ENCODE results near the gene C2orf76. TPM values are rescaled to one million over a fixed set of nuclear protein-coding genes. Genes with fewer than 3 reads are reported as not detected.

C2orf76 gene
- total and polyA plus RNA-seq, 10 of the 15 experiments (the other 5 are each of a cell fraction or from before 2014, with no cell fraction given): 14.0 to 46.1 (median 25.4) TPM

DNA sequence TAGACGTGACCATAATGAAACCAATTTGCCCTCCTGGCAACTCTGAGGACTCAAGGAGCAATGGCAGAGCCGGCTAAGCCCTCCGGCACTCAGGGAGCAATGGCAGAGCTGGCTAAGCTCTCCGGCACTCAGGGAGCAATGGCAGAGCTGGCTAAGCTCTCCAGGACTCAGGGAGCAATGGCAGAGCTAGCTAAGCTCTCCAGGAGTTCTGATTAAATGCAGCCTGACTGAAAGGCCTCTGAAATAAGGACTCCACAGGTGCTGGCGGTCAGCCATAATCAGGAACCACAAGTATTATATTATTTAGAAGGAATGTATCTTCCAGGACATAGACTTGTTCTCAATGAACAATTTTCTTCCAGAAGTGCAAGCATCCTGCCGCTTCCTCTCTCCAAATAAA is 65.2 kb downstream of the C2orf76 start:
- POLR2A ChIA-PET: interaction anchor here (0.6 kb wide), 1 partner anchor 13 kb away, joined by 5 read pairs; no protein-coding TSS in a partner anchor
- Histone ChIP-seq H3K4me3 (no peak overlapping the region), H3K4me2 (ENCODE audit: control insufficient read depth, insufficient read depth) (no peak overlapping the region), H2AFZ (ENCODE audit: control insufficient read depth, low read depth, low read length) (no peak overlapping the region), H3K4me1 (ENCODE audit: control insufficient read depth, insufficient read depth, low read length) (no peaks in the 10 kb centered on the region), H3K36me3 (ENCODE audit: control insufficient read depth in 2 of 2, insufficient read depth in 2 of 2, low read length in 1 of 2) (no peaks in the 10 kb centered on the region), H3K9ac (ENCODE audit: control insufficient read depth, insufficient read depth, low read length) (no peak overlapping the region), H4K20me1 (ENCODE audit: control insufficient read depth, insufficient read depth) (no peaks in the 10 kb centered on the region), H3K27ac (ENCODE audit: control insufficient read depth, insufficient read depth) (no peak overlapping the region), H3K9me3 (replicated peaks; ENCODE audit: control insufficient read depth, insufficient read depth, low read length) (no peaks in the 10 kb centered on the region), H3K79me2 (ENCODE audit: control insufficient read depth, insufficient read depth, low read length) (no peaks in the 10 kb centered on the region), H3K27me3 (replicated peaks in 1 of 2; ENCODE audit: control insufficient read depth in 2 of 2, insufficient read depth in 2 of 2, low read length in 1 of 2) (no peaks in the 10 kb centered on the region)
- FAIRE-seq (no peak), ATAC-seq (no peak), DNase-seq (ENCODE audit: low read depth, low spot score) (no peak)
- BruUV-seq (replicated peaks): no TSS peak
- CTCF ChIA-PET: interaction anchor here (0.6 to 1.5 kb wide), 2 partner anchors 20 to 420 kb away, joined by 3 to 6 read pairs; no protein-coding TSS in a partner anchor
- no peak for TF ChIP-seq USF2 (IDR thresholded peaks at IDR 0.05; ENCODE audit: borderline replicate concordance, low read depth, low read length)
- in situ Hi-C loops (cut with MboI): no loop called here
- 87% methylated on average over 6 of the region's 6 CpGs for WGBS (ENCODE audit: insufficient coverage, insufficient replicate concordance, low lambda C conversion rate, missing lambda C conversion rate)
- SMC1A ChIA-PET (ENCODE audit: uncharacterized antibody, unreplicated experiment): interaction anchor here (1.5 to 1.6 kb wide), 2 partner anchors 11 to 49 kb away, joined by 3 to 8 read pairs; no protein-coding TSS in a partner anchor
- RAD21 ChIA-PET (ENCODE audit: unreplicated experiment): no interaction called here
- intact Hi-C loops (cut with micrococcal nuclease; ENCODE audit: unreplicated experiment): no loop called here

DNA sequence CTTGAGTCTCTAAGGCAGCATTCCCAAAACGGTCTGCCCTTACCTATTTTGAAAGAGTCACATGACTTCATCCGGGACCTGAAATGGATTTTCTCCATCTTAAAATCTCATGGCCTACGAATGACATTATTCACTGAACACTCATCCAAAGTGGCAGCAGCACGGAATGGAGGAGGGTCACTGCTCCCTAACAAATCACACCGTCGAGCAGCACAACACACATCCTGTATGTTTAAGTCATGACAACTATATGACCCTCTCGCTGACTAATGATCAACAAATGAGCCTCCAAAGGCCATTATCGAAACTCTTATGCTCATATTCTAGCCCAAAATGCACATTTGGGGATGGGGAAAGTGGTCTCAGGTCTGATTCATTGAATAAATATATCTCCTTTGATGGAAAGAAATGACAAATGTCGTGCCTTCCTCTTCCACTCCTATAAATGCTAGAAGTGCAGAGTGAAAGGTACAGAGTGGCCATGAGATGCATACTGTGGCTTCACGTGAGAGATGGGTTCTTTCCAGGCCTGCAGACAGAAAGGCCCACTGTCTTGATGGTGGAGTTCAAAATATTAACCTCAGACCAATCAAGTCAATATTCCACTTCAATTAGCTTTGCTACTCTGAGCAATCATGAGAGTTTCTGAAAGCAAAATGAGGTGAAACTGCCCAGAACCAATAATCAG is 70.8 kb downstream of the C2orf76 start:
- no peak for DNase-seq (ENCODE audit: low read depth, low spot score)
- no peaks in the 10 kb centered on the region for H3K9me3 ChIP-seq (replicated peaks; ENCODE audit: control insufficient read depth, insufficient read depth, low read length)
- in situ Hi-C loops (cut with MboI) (no loop called here), intact Hi-C loops (cut with micrococcal nuclease; ENCODE audit: unreplicated experiment) (no loop called here)
- no peaks in the 10 kb centered on the region for H3K79me2 ChIP-seq (ENCODE audit: control insufficient read depth, insufficient read depth, low read length)
- no peak overlapping the region for H3K4me2 ChIP-seq (ENCODE audit: control insufficient read depth, insufficient read depth)
- no peak overlapping the region for H2AFZ ChIP-seq (ENCODE audit: control insufficient read depth, low read depth, low read length)
- no peak overlapping the region for H3K9ac ChIP-seq (ENCODE audit: control insufficient read depth, insufficient read depth, low read length)
- H3K27me3 ChIP-seq (replicated peaks in 1 of 2; ENCODE audit: control insufficient read depth in 2 of 2, insufficient read depth in 2 of 2, low read length in 1 of 2): no peaks in the 10 kb centered on the region
- ATAC-seq: no peak
- FAIRE-seq: no peak
- BruUV-seq (replicated peaks): no TSS peak
- SMC1A ChIA-PET (ENCODE audit: uncharacterized antibody, unreplicated experiment): interaction anchor here (1.6 kb wide), 1 partner anchor 16 kb away, joined by 4 read pairs; no protein-coding TSS in a partner anchor
- no peaks in the 10 kb centered on the region for H3K4me1 ChIP-seq (ENCODE audit: control insufficient read depth, insufficient read depth, low read length)
- H3K4me3 ChIP-seq: no peak overlapping the region
- CTCF ChIA-PET: no interaction called here
- RAD21 ChIA-PET (ENCODE audit: unreplicated experiment): no interaction called here
- TF ChIP-seq USF1 (IDR thresholded peaks at IDR 0.05; ENCODE audit: borderline replicate concordance, extremely low read length, insufficient read depth, low read depth, low read length) (no peak), ZBTB11 (CRISPR knock-in tag; IDR thresholded peaks at IDR 0.05) (no peak), SREBF2 (IDR thresholded peaks at IDR 0.05; ENCODE audit: low read length) (no peak), GABPA (IDR thresholded peaks at IDR 0.05; ENCODE audit: low read depth) (no peak), KAT2A (conservative IDR thresholded peaks at IDR 0.05; ENCODE audit: control insufficient read depth, low read depth, low read length) (no peak), SMAD5 (IDR thresholded peaks at IDR 0.05; ENCODE audit: low read depth) (no peak)
- TF ChIP-seq, protein P1, sequence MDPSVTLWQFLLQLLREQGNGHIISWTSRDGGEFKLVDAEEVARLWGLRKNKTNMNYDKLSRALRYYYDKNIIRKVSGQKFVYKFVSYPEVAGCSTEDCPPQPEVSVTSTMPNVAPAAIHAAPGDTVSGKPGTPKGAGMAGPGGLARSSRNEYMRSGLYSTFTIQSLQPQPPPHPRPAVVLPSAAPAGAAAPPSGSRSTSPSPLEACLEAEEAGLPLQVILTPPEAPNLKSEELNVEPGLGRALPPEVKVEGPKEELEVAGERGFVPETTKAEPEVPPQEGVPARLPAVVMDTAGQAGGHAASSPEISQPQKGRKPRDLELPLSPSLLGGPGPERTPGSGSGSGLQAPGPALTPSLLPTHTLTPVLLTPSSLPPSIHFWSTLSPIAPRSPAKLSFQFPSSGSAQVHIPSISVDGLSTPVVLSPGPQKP (IDR thresholded peaks at IDR 0.05; ENCODE audit: low read depth, low read length): no peak
- 75% methylated on average over 10 of the region's 10 CpGs for WGBS (ENCODE audit: insufficient coverage, insufficient replicate concordance, low lambda C conversion rate, missing lambda C conversion rate)
- no peaks in the 10 kb centered on the region for H3K36me3 ChIP-seq (ENCODE audit: control insufficient read depth in 2 of 2, insufficient read depth in 2 of 2, low read length in 1 of 2)
- no peak overlapping the region for H3K27ac ChIP-seq (ENCODE audit: control insufficient read depth, insufficient read depth)
- no peaks in the 10 kb centered on the region for H4K20me1 ChIP-seq (ENCODE audit: control insufficient read depth, insufficient read depth)
- POLR2A ChIA-PET: no interaction called here

Measured in GM12878 (cell line).